Right ventricle myocardium superior (tissue), 1 donor: Measurements from ENCODE around the gene TOM1L2. TPM values are rescaled to one million over a fixed set of nuclear protein-coding genes. Genes with fewer than 3 reads are reported as not detected.

ENCODE experiments used
- ATAC-seq: fragments of 200-7000 bp; cut with Tn5 transposase; one replicate; pipeline ENCODE4 v1.9.1; 2020; ENCODE audit warnings: mild to moderate bottlenecking; ENCODE audit not compliant: poor library complexity
- DNase-seq: peaks from one replicate; pipeline ENCODE4 v3.0.0-alpha.2; 2020
- intact Hi-C: fragments of 100-400 bp; cut with DNase I; formaldehyde crosslinking; loops from one replicate; pipeline ENCODE4 v1.11.2; 2022
- total RNA-seq: library from RNA; stranded (reverse); fragmentation: NEBNext Ultra II Directional; extraction: Animal tissue kit (Norgen Biotek cat#: 25700); gene quantifications from one replicate; pipeline ENCODE4 v1.2.1, GENCODE V29; 2021
- donor health status: DM: no; HTN: yes; CAD: no; lungs with severe emphysema.

The TOM1L2 gene
- total RNA-seq, 1 donor from 2014 or later, result 253 TPM

- intact Hi-C loops, result no loop called here
- ATAC-seq, result peak; percentile 85
- peak; percentile 98 for DNase-seq
These were observed 135.9 kb downstream of the TOM1L2 start for GRCh38 chr17:17836250-17836817.

- DNase-seq (no peak), ATAC-seq (no peak)
- intact Hi-C loops, result no loop called here
These were observed 136.6 kb downstream of the TOM1L2 start for GRCh38 chr17:17835415-17836249.

GRCh38 chr17:17834974-17835373 lies 137.2 kb downstream of the TOM1L2 start:
- intact Hi-C loops, result no loop called here
- DNase-seq (no peak), ATAC-seq (no peak)

- ATAC-seq (no peak), DNase-seq (no peak)
- intact Hi-C loops, result no loop called here
These were observed 138.4 kb downstream of the TOM1L2 start for GRCh38 chr17:17833658-17834357.

- DNase-seq, result no peak
- ATAC-seq, result no peak
- intact Hi-C loops, result no loop called here
These were observed 140.2 kb downstream of the TOM1L2 start for GRCh38 chr17:17832032-17832363.

GRCh38 chr17:17831208-17832031 lies 140.8 kb downstream of the TOM1L2 start:
- intact Hi-C loops, result no loop called here
- DNase-seq (no peak), ATAC-seq (no peak)

GRCh38 chr17:17830740-17831207 lies 141.4 kb downstream of the TOM1L2 start:
- ATAC-seq (no peak), DNase-seq (no peak)
- intact Hi-C loops, result no loop called here

- DNase-seq (no peak), ATAC-seq (no peak)
- intact Hi-C loops, result no loop called here
These were observed 142.0 kb downstream of the TOM1L2 start for GRCh38 chr17:17830269-17830567.

GRCh38 chr17:17827826-17828621 lies 144.2 kb downstream of the TOM1L2 start:
- ATAC-seq, result no peak
- intact Hi-C loops, result no loop called here
- no peak for DNase-seq

- no peak for ATAC-seq
- intact Hi-C loops, result no loop called here
- DNase-seq, result no peak
These were observed 145.0 kb downstream of the TOM1L2 start for GRCh38 chr17:17826942-17827785.

- DNase-seq, result no peak
- ATAC-seq, result no peak
- intact Hi-C loops, result no loop called here
These were observed 145.9 kb downstream of the TOM1L2 start for GRCh38 chr17:17826342-17826713.

- DNase-seq (peak; percentile 71), ATAC-seq (peak; percentile 7)
- intact Hi-C loops, result loop anchor here (5.0 kb wide), 1 partner anchor 32 kb away; no protein-coding TSS in a partner anchor
These were observed 147.2 kb downstream of the TOM1L2 start for GRCh38 chr17:17824783-17825614.

GRCh38 chr17:17824119-17824782 lies 147.9 kb downstream of the TOM1L2 start:
- intact Hi-C loops, result loop anchor here (5.0 kb wide), 1 partner anchor 33 kb away; no protein-coding TSS in a partner anchor
- peak; percentile 4 for ATAC-seq
- no peak for DNase-seq

GRCh38 chr17:17823433-17824118 lies 148.6 kb downstream of the TOM1L2 start:
- intact Hi-C loops, result loop anchor here (5.0 kb wide), 1 partner anchor 34 kb away; no protein-coding TSS in a partner anchor
- ATAC-seq, result peak; percentile 89
- DNase-seq, result peak; percentile 92

- no peak for DNase-seq
- no peak for ATAC-seq
- intact Hi-C loops, result loop anchor here (5.0 kb wide), 1 partner anchor 35 kb away; no protein-coding TSS in a partner anchor
These were observed 149.6 kb downstream of the TOM1L2 start for GRCh38 chr17:17822616-17823015.
